Keratinocyte (primary cell): Measurements from ENCODE around the gene LDB2. TPM values are rescaled to one million over a fixed set of nuclear protein-coding genes. Genes with fewer than 3 reads are reported as not detected.

Source experiments
- DNase-seq: peaks from one replicate; pipeline ENCODE4 v3.0.0-alpha.2; 2011; ENCODE audit warnings: low read depth, missing footprints, low spot score
- FAIRE-seq: peaks from 2 replicates; lab custom pipeline; 2011; peaks lifted over from hg19 to GRCh38; lab: Jason Lieb, UNC
- H2AFZ ChIP-seq: 2 replicates; pipeline ENCODE4 v1.6.0; 2012; ENCODE audit warnings: low read length, control low read depth, inconsistent platforms; ENCODE audit not compliant: control insufficient read depth
- H3K27ac ChIP-seq: 2 replicates; pipeline ENCODE4 v1.5.1; 2011; ENCODE audit warnings: low read length; ENCODE audit not compliant: control insufficient read depth, insufficient read depth
- H3K27me3 ChIP-seq: 3 replicates; pipeline ENCODE4 v1.6.0; 2011; ENCODE audit warnings: low read length; ENCODE audit not compliant: control insufficient read depth, insufficient read depth; ENCODE audit errors: extremely low read depth
- H3K36me3 ChIP-seq, 2 experiments: 2 replicates in 1 of 2; 3 replicates in 1 of 2; pipeline ENCODE4 v1.5.1; 2011; ENCODE audit warnings: low read length in 2 of 2, mild to moderate bottlenecking in 1 of 2; ENCODE audit not compliant: control insufficient read depth in 2 of 2, insufficient read depth in 2 of 2; ENCODE audit errors: extremely low read depth in 1 of 2
- H3K4me1 ChIP-seq: 3 replicates; pipeline ENCODE4 v1.5.1; 2011; ENCODE audit warnings: low read length; ENCODE audit not compliant: control insufficient read depth, insufficient read depth; ENCODE audit errors: extremely low read depth
- H3K4me2 ChIP-seq: 3 replicates; pipeline ENCODE4 v1.6.0; 2011; ENCODE audit warnings: low read depth, low read length; ENCODE audit not compliant: control insufficient read depth, insufficient read depth; ENCODE audit errors: extremely low read depth
- H3K4me3 ChIP-seq, 3 experiments: fragments of 200-600 bp in 1 of 3; sonication (generic) in 1 of 3; 2 replicates in 2 of 3; 3 replicates in 1 of 3; pipeline ENCODE4 v1.5.1; 2011 to 2016; ENCODE audit warnings: low read length in 3 of 3, mild to moderate bottlenecking in 3 of 3, control low read depth in 2 of 3, inconsistent platforms in 1 of 3, low read depth in 1 of 3, mixed read lengths in 1 of 3, mixed run types in 1 of 3, moderate library complexity in 1 of 3; ENCODE audit not compliant: control insufficient read depth in 2 of 3, insufficient read depth in 2 of 3; ENCODE audit errors: extremely low read depth in 1 of 3
- H3K79me2 ChIP-seq: 2 replicates; pipeline ENCODE4 v1.6.0; 2012; ENCODE audit warnings: low read length; ENCODE audit not compliant: control insufficient read depth, insufficient read depth
- H3K9ac ChIP-seq: 3 replicates; pipeline ENCODE4 v1.6.0; 2011; ENCODE audit warnings: low read length; ENCODE audit not compliant: control insufficient read depth, insufficient read depth; ENCODE audit errors: extremely low read depth
- H3K9me1 ChIP-seq: 3 replicates; pipeline ENCODE4 v1.6.0; 2011; ENCODE audit warnings: low read length; ENCODE audit not compliant: control insufficient read depth, insufficient read depth; ENCODE audit errors: extremely low read depth
- H3K9me3 ChIP-seq: 2 replicates; pipeline ENCODE4 v1.5.1; 2012; ENCODE audit warnings: low read depth, low read length; ENCODE audit not compliant: control insufficient read depth
- H4K20me1 ChIP-seq: 3 replicates; pipeline ENCODE4 v1.6.0; 2011; ENCODE audit warnings: low read length; ENCODE audit not compliant: control insufficient read depth, insufficient read depth; ENCODE audit errors: extremely low read depth
- EZH2 ChIP-seq: IDR thresholded peaks from one replicate; pipeline ENCODE4 v1.6.1; 2012; ENCODE audit warnings: inconsistent platforms, mild to moderate bottlenecking, low read length, moderate library complexity
- dilution Hi-C: fragments of 300-500 bp; cut with MboI; formaldehyde crosslinking; loops from one replicate; pipeline ENCODE4 v1.7.0; 2020; ENCODE audit warnings: low sequenced_read_pairs; ENCODE audit not compliant: extremely low pct_ligation_motif_present
- polyA plus RNA-seq, 5 experiments: library from polyadenylated mRNA; depleted of rRNA in 3 of 5; stranded (reverse) in 3 of 5; stranded (forward) in 1 of 5; unstranded in 1 of 5; fragments of >200 nt; gene quantifications; 1 replicate in 1 of 5; 2 replicates in 3 of 5; 3 replicates in 1 of 5; pipeline versions ENCODE4 v1.2.1 to v1.2.3, GENCODE V29; 2011 to 2012; ENCODE audit warnings: missing spikeins in 2 of 5, low read depth in 1 of 5, low replicate concordance in 1 of 5
- TF ChIP-seq, protein P1 (sequence below), 3 experiments: IDR thresholded peaks in 1 of 3; conservative IDR thresholded peaks in 1 of 3; optimal IDR thresholded peaks in 1 of 3; 2 replicates in 2 of 3; 3 replicates in 1 of 3; pipeline versions ENCODE3 to v1.5.1; 2011; ENCODE audit warnings: low read length in 3 of 3, mild to moderate bottlenecking in 3 of 3, moderate library complexity in 2 of 3, control low read depth in 1 of 3, inconsistent platforms in 1 of 3; ENCODE audit not compliant: insufficient read depth in 2 of 3; ENCODE audit errors: extremely low read depth in 1 of 3

Gene LDB2
- polyA plus RNA-seq, 1 donor (not counting 4 experiments of a cell fraction or from before 2014, with no cell fraction given): not detected

DNA sequence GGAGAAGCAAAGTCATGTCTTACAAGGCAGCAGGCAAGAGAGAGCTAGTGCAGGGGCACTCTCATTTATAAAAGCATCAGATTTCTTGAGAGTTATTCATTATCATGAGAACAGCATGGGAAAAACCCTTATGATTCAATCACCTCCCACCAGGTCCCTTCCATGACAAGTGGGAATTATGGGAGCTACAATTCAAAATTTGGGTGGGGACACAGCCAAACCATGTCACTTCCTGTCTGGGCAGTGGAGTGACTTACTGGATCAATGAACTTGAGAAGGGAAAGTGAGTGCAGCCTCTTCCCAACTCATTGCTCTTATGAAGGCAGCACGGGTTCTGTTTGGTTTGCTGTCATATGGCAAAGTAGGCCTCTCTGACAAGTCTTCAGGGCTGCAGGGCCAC lies 410.4 kb downstream of the LDB2 start:
- Histone ChIP-seq H3K27ac (no peak overlapping the region), H3K36me3 (no peaks in the 10 kb centered on the region), H3K4me2 (no peak overlapping the region), H4K20me1 (no peaks in the 10 kb centered on the region), H3K27me3 (no peaks in the 10 kb centered on the region), H3K9me3 (no peaks in the 10 kb centered on the region), H3K4me1 (no peaks in the 10 kb centered on the region), H2AFZ (no peak overlapping the region), H3K9me1 (no peaks in the 10 kb centered on the region), H3K4me3 (no peak overlapping the region), H3K79me2 (no peaks in the 10 kb centered on the region), H3K9ac (no peak overlapping the region)
- TF ChIP-seq, protein P1, sequence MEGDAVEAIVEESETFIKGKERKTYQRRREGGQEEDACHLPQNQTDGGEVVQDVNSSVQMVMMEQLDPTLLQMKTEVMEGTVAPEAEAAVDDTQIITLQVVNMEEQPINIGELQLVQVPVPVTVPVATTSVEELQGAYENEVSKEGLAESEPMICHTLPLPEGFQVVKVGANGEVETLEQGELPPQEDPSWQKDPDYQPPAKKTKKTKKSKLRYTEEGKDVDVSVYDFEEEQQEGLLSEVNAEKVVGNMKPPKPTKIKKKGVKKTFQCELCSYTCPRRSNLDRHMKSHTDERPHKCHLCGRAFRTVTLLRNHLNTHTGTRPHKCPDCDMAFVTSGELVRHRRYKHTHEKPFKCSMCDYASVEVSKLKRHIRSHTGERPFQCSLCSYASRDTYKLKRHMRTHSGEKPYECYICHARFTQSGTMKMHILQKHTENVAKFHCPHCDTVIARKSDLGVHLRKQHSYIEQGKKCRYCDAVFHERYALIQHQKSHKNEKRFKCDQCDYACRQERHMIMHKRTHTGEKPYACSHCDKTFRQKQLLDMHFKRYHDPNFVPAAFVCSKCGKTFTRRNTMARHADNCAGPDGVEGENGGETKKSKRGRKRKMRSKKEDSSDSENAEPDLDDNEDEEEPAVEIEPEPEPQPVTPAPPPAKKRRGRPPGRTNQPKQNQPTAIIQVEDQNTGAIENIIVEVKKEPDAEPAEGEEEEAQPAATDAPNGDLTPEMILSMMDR (optimal IDR thresholded peaks at IDR 0.05 in 1 of 3, IDR thresholded peaks at IDR 0.05 in 1 of 3, conservative IDR thresholded peaks at IDR 0.05 in 1 of 3; ENCODE audit: extremely low read depth in 1 of 3, insufficient read depth in 2 of 3, low read length in 3 of 3): no peak
- TF ChIP-seq EZH2: no peak
- dilution Hi-C loops: no loop called here
- FAIRE-seq: no peak
- DNase-seq: no peak

DNA sequence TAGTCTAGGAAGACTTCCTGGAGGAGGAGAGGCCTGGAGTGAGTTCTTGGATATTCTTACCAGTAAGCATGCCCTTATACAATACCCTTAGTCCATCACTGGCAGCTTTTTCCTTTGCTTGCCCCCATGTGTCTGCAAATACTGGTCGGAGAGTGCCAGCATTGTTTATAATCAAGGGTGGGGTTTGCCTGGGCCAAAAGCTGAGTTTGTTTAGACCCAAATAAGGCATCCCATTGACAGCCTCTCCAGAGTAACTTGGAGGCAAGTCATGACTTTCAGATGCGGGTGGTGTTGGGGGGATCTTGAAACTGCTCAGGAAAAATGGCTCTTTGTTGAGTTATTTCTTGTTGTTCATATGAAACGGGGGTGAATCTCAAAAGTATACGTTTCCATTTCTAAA lies 413.7 kb downstream of the LDB2 start:
- no peaks in the 10 kb centered on the region for H4K20me1 ChIP-seq
- H3K27me3 ChIP-seq: no peaks in the 10 kb centered on the region
- H3K9ac ChIP-seq: no peak overlapping the region
- no peak overlapping the region for H3K4me3 ChIP-seq
- no peak for DNase-seq
- H3K9me1 ChIP-seq: no peaks in the 10 kb centered on the region
- no peaks in the 10 kb centered on the region for H3K9me3 ChIP-seq
- TF ChIP-seq, protein P1 (optimal IDR thresholded peaks at IDR 0.05 in 1 of 3, IDR thresholded peaks at IDR 0.05 in 1 of 3, conservative IDR thresholded peaks at IDR 0.05 in 1 of 3; ENCODE audit: extremely low read depth in 1 of 3, insufficient read depth in 2 of 3, low read length in 3 of 3): no peak
- TF ChIP-seq EZH2: no peak
- no peak overlapping the region for H3K4me2 ChIP-seq
- FAIRE-seq: no peak
- no peaks in the 10 kb centered on the region for H3K36me3 ChIP-seq
- dilution Hi-C loops: no loop called here
- no peaks in the 10 kb centered on the region for H3K79me2 ChIP-seq
- H3K27ac ChIP-seq: no peak overlapping the region
- H2AFZ ChIP-seq: no peak overlapping the region
- H3K4me1 ChIP-seq: no peaks in the 10 kb centered on the region
